GM23248 (cell line): Measurements from ENCODE around the gene OR2T8. TPM values are rescaled to one million over a fixed set of nuclear protein-coding genes. Genes with fewer than 3 reads are reported as not detected.

Experiments used
- DNase-seq: peaks from one replicate; pipeline ENCODE4 v3.0.0-alpha.2; 2015
- H2AFZ ChIP-seq: fragments of 200-600 bp; sonication (generic); 2 replicates; pipeline ENCODE4 v1.6.1; 2016; ENCODE audit warnings: antibody characterized with exemption
- H3F3A ChIP-seq: fragments of 200-600 bp; sonication (generic); 2 replicates; pipeline ENCODE4 v1.6.1; 2016; ENCODE audit warnings: mild to moderate bottlenecking, antibody characterized with exemption, mixed run types; ENCODE audit not compliant: insufficient read depth
- H3K27ac ChIP-seq: fragments of 200-600 bp; sonication (generic); 2 replicates; pipeline ENCODE4 v1.5.1; 2016; ENCODE audit warnings: mild to moderate bottlenecking
- H3K27me3 ChIP-seq: fragments of 200-600 bp; sonication (generic); replicated peaks from 2 replicates; pipeline ENCODE4 v1.6.1; 2016; ENCODE audit warnings: mild to moderate bottlenecking; ENCODE audit not compliant: insufficient read depth
- H3K36me3 ChIP-seq: fragments of 200-600 bp; sonication (generic); 2 replicates; pipeline ENCODE4 v1.6.1; 2016; ENCODE audit warnings: low read depth, mild to moderate bottlenecking
- H3K4me1 ChIP-seq: fragments of 200-600 bp; sonication (generic); 2 replicates; pipeline ENCODE4 v1.6.1; 2016; ENCODE audit warnings: mild to moderate bottlenecking; ENCODE audit not compliant: insufficient read depth
- H3K4me2 ChIP-seq: fragments of 200-600 bp; sonication (generic); one replicate; pipeline ENCODE4 v1.6.1; 2016; ENCODE audit warnings: mild to moderate bottlenecking; ENCODE audit not compliant: unreplicated experiment
- H3K4me3 ChIP-seq: fragments of 200-600 bp; sonication (generic); 2 replicates; pipeline ENCODE4 v1.5.1; 2016; ENCODE audit warnings: mild to moderate bottlenecking
- H3K79me2 ChIP-seq: fragments of 200-600 bp; sonication (generic); 2 replicates; pipeline ENCODE4 v1.6.1; 2016; ENCODE audit warnings: mild to moderate bottlenecking; ENCODE audit not compliant: insufficient read depth
- H3K9ac ChIP-seq: fragments of 200-600 bp; sonication (generic); 2 replicates; pipeline ENCODE4 v1.6.1; 2016; ENCODE audit warnings: mild to moderate bottlenecking
- H3K9me2 ChIP-seq: fragments of 200-600 bp; sonication (generic); 2 replicates; pipeline ENCODE4 v1.6.1; 2016; ENCODE audit warnings: mixed run types, mild to moderate bottlenecking, moderate library complexity; ENCODE audit not compliant: insufficient read depth
- H3K9me3 ChIP-seq: fragments of 200-600 bp; sonication (generic); one replicate; pipeline ENCODE4 v1.6.1; 2017; ENCODE audit warnings: low read depth
- H4K20me1 ChIP-seq: fragments of 200-600 bp; sonication (generic); 2 replicates; pipeline ENCODE4 v1.6.0; 2016; ENCODE audit not compliant: insufficient read depth
- EZH2 ChIP-seq: fragments of 200-600 bp; sonication (generic); IDR thresholded peaks from 2 replicates; pipeline ENCODE4 v1.6.1; 2018; ENCODE audit warnings: antibody characterized with exemption, mild to moderate bottlenecking; ENCODE audit not compliant: insufficient read depth, poor library complexity, severe bottlenecking
- EZH2phosphoT487 ChIP-seq: fragments of 200-600 bp; sonication (generic); IDR thresholded peaks from 2 replicates; pipeline ENCODE4 v1.6.1; 2018; ENCODE audit warnings: antibody characterized with exemption, moderate library complexity, mild to moderate bottlenecking, low read depth; ENCODE audit not compliant: insufficient read depth
- WGBS, 2 experiments: methylation state at CpG; one replicate each; pipeline ENCODE4 v1.1.6; 2015 to 2017; ENCODE audit warnings: low lambda C conversion rate in 2 of 2, low coverage in 1 of 2; ENCODE audit errors: missing lambda C conversion rate in 2 of 2; 5-methylcytosine and 5-hydroxymethylcytosine counted together
- in situ Hi-C: fragments of 300-500 bp; cut with MboI; formaldehyde crosslinking; loops from 2 replicates; pipeline ENCODE4 v1.15.0; 2020
- polyA plus RNA-seq: library from polyadenylated mRNA; unstranded; fragments of >200 nt; fragmentation: Nextera tagmentation; extraction: Ambion mirVana; gene quantifications from 2 replicates; pipeline ENCODE4 v1.2.1, GENCODE V29; 2016
- total RNA-seq: library from RNA; depleted of rRNA; stranded (reverse); fragments of >200 nt; shearing (Covaris generic); gene quantifications from 2 replicates; pipeline ENCODE4 v1.2.3, GENCODE V29; 2014

Gene OR2T8
- total and polyA plus RNA-seq, 2 experiments from 2014 or later = not detected

- Histone ChIP-seq H3K27ac (no peak overlapping the region), H3K4me2 (no peak overlapping the region), H3K9me2 (no peaks in the 10 kb centered on the region), H3F3A (no peaks in the 10 kb centered on the region), H3K4me3 (no peak overlapping the region), H3K27me3 (no peaks in the 10 kb centered on the region), H3K79me2 (no peaks in the 10 kb centered on the region), H3K9ac (no peak overlapping the region), H4K20me1 (no peaks in the 10 kb centered on the region), H2AFZ (no peak overlapping the region), H3K4me1 (no peaks in the 10 kb centered on the region), H3K9me3 (no peaks in the 10 kb centered on the region), H3K36me3 (no peaks in the 10 kb centered on the region)
- TF ChIP-seq EZH2 (no peak), EZH2phosphoT487 (no peak)
- in situ Hi-C loops = no loop called here
- WGBS, 2 experiments = 22 to 29% methylated on average over 6 of the region's 6 CpGs
- no peak for DNase-seq
These were observed 22.6 kb downstream of the OR2T8 start for GRCh38 chr1:247942624-247943023.

GRCh38 chr1:247948558-247948957 is 28.5 kb downstream of the OR2T8 start, which contains the start of gene OR2L8:
Gene OR2L8 (plus strand): TSS chr1:247948858. CDS start chr1:247948858, 0 bp downstream.
- Histone ChIP-seq H4K20me1 (no peaks in the 10 kb centered on the region), H3K4me3 (no peak within 1 kb of the TSS), H3K36me3 (no peaks in the 10 kb centered on the region), H3K79me2 (no peaks in the 10 kb centered on the region), H3K27me3 (no peaks in the 10 kb centered on the region), H3K9ac (no peak within 1 kb of the TSS), H3F3A (no peaks in the 10 kb centered on the region), H3K4me1 (no peaks in the 10 kb centered on the region), H3K27ac (no peak within 1 kb of the TSS), H2AFZ (no peak within 1 kb of the TSS), H3K9me2 (no peaks in the 10 kb centered on the region), H3K9me3 (no peaks in the 10 kb centered on the region), H3K4me2 (no peak within 1 kb of the TSS)
- WGBS, 2 experiments = 17 to 30% methylated on average over 3 of the region's 3 CpGs
- TF ChIP-seq EZH2 (no peak), EZH2phosphoT487 (no peak)
- in situ Hi-C loops = no loop called here
- DNase-seq = no peak

DNA sequence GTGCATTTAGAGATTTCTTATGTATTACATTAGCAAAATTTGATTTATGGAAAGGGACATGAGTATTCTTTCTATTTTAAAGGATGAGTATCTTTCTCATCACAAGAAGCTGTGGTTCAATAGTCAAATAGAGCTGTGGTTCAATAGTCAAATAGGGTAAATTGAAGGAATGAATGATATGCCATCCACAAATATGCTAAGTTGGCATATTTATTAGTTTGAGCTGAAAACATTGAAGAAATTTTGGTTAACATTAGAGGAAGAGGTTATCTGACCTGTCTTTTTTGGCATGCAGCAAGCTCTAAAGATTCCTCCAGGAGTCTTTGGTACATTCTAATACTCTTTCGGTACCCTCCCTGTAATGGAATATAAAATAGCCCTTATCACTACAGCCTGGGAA is 33.4 kb downstream of the OR2T8 start:
- no peaks in the 10 kb centered on the region for H4K20me1 ChIP-seq

DNA sequence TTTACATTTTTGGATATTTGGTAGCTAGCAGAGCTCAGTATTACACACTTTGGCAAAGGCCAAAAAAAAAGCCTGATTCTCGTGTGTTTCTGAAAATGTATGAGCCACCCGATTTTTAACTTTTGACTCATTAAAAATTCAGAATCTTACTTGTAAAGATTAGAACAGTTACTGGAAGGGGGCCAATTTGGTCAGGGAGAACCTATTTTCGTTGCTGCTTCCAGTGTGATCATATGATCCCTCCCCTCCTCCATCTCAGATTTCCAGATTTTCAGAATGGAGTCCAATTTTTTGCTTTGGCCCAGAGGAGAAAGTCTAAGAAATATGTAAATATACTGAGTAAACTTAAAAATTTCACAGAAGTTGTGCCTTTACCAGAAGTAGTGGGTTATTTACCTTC is 41.7 kb downstream of the OR2T8 start:
- no peak overlapping the region for H3K4me3 ChIP-seq
- no peaks in the 10 kb centered on the region for H3K9me3 ChIP-seq
- H3K27ac ChIP-seq = no peak overlapping the region
- no peaks in the 10 kb centered on the region for H3K4me1 ChIP-seq
- WGBS, 2 experiments = 0 to 1% methylated on average over 3 of the region's 3 CpGs
- H3F3A ChIP-seq = no peaks in the 10 kb centered on the region
- no peak overlapping the region for H2AFZ ChIP-seq
- H3K9ac ChIP-seq = no peak overlapping the region
- no peak for DNase-seq
- H3K4me2 ChIP-seq = no peak overlapping the region
- H4K20me1 ChIP-seq = no peaks in the 10 kb centered on the region
- in situ Hi-C loops = no loop called here
- TF ChIP-seq EZH2phosphoT487 (no peak), EZH2 (no peak)
- H3K9me2 ChIP-seq = no peaks in the 10 kb centered on the region
- H3K27me3 ChIP-seq = no peaks in the 10 kb centered on the region
- H3K36me3 ChIP-seq = no peaks in the 10 kb centered on the region
- no peaks in the 10 kb centered on the region for H3K79me2 ChIP-seq

More for the DNA sequence above, 33.4 kb downstream of the OR2T8 start:
- 31 to 60% methylated on average over 1 of the region's 1 CpG for WGBS, 2 experiments
- in situ Hi-C loops = no loop called here
- H2AFZ ChIP-seq = no peak overlapping the region
- H3K27ac ChIP-seq = no peak overlapping the region
- H3K36me3 ChIP-seq = no peaks in the 10 kb centered on the region
- no peaks in the 10 kb centered on the region for H3K9me3 ChIP-seq
- no peak overlapping the region for H3K4me3 ChIP-seq
- DNase-seq = no peak
- H3K4me1 ChIP-seq = no peaks in the 10 kb centered on the region
- H3F3A ChIP-seq = no peaks in the 10 kb centered on the region
- TF ChIP-seq EZH2 = no peak
- TF ChIP-seq EZH2phosphoT487 = no peak
- H3K27me3 ChIP-seq = no peaks in the 10 kb centered on the region
- no peaks in the 10 kb centered on the region for H3K9me2 ChIP-seq
- no peak overlapping the region for H3K4me2 ChIP-seq
- H3K9ac ChIP-seq = no peak overlapping the region
- H3K79me2 ChIP-seq = no peaks in the 10 kb centered on the region
